Glutamatergic neuron (in vitro differentiated cells): ENCODE data around the gene SDHAF2. TPM values are rescaled to one million over a fixed set of nuclear protein-coding genes. Genes with fewer than 3 reads are reported as not detected.
A peak's percentile ranks its signal among the peaks of the same experiment; 100 is the strongest.

ENCODE experiments used
- DNase-seq: peaks from one replicate; pipeline ENCODE4 v3.0.0; 2022
- H3K27ac Mint-ChIP-seq: one replicate; pipeline ENCODE4 v1.8.0; 2020; ENCODE audit warnings: mild to moderate bottlenecking, mixed read lengths, inconsistent platforms; ENCODE audit not compliant: unreplicated experiment
- H3K27me3 Mint-ChIP-seq: one replicate; pipeline ENCODE4 v1.8.0; 2020; ENCODE audit warnings: mild to moderate bottlenecking, moderate library complexity, mixed read lengths, inconsistent platforms; ENCODE audit not compliant: unreplicated experiment
- H3K36me3 Mint-ChIP-seq: one replicate; pipeline ENCODE4 v1.8.0; 2020; ENCODE audit warnings: mild to moderate bottlenecking, mixed read lengths, inconsistent platforms; ENCODE audit not compliant: unreplicated experiment
- H3K4me1 Mint-ChIP-seq: one replicate; pipeline ENCODE4 v1.8.0; 2020; ENCODE audit warnings: mild to moderate bottlenecking, low read depth, mixed read lengths, inconsistent platforms; ENCODE audit not compliant: unreplicated experiment
- H3K4me3 Mint-ChIP-seq: one replicate; pipeline ENCODE4 v1.8.0; 2020; ENCODE audit warnings: mild to moderate bottlenecking, mixed read lengths, inconsistent platforms; ENCODE audit not compliant: unreplicated experiment
- H3K9me3 Mint-ChIP-seq: one replicate; pipeline ENCODE4 v1.8.0; 2020; ENCODE audit warnings: mild to moderate bottlenecking, moderate library complexity, mixed read lengths, inconsistent platforms; ENCODE audit not compliant: unreplicated experiment
- total RNA-seq: library from RNA; stranded (reverse); fragmentation: NEBNext Ultra II Directional; extraction: Animal tissue kit (Norgen Biotek cat#: 25700); gene quantifications from one replicate; pipeline ENCODE4 v1.2.1, GENCODE V29; 2021; ENCODE audit not compliant: unreplicated experiment
- TF ChIP-seq, protein P1 (sequence below): fragments of 200-600 bp; sonication (generic); IDR thresholded peaks from one replicate; pipeline ENCODE4 v1.5.0; 2021; ENCODE audit not compliant: partially characterized antibody, unreplicated experiment

Gene SDHAF2
- total RNA-seq, 1 donor from 2014 or later, result 43.2 TPM

DNA sequence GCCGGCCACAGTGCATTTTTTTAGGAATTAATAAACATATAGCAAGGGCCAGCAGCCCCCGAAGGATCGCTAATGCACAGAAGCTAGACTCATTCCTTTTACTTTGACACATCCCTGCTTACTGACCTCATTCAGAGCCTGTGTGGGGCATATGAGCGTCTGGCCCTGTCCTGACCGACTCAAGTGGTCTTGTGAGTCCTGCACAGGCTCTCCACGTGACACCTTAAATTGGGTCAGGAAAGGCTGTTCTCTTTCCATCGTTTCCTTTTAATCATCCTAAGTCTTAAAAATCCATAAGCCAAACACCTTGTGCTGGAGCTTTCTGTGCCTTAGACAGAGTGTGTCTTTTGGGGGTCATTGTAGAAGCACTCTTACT, 18.6 kb downstream of the SDHAF2 start:
- Mint-ChIP-seq H3K4me3 (no peak overlapping the region), H3K27me3 (no peaks in the 10 kb centered on the region), H3K27ac (no peak overlapping the region), H3K9me3 (no peaks in the 10 kb centered on the region), H3K36me3 (peaks cover 7% of the 10 kb centered on the region), H3K4me1 (peaks cover 23% of the 10 kb centered on the region)
- TF ChIP-seq, protein P1, sequence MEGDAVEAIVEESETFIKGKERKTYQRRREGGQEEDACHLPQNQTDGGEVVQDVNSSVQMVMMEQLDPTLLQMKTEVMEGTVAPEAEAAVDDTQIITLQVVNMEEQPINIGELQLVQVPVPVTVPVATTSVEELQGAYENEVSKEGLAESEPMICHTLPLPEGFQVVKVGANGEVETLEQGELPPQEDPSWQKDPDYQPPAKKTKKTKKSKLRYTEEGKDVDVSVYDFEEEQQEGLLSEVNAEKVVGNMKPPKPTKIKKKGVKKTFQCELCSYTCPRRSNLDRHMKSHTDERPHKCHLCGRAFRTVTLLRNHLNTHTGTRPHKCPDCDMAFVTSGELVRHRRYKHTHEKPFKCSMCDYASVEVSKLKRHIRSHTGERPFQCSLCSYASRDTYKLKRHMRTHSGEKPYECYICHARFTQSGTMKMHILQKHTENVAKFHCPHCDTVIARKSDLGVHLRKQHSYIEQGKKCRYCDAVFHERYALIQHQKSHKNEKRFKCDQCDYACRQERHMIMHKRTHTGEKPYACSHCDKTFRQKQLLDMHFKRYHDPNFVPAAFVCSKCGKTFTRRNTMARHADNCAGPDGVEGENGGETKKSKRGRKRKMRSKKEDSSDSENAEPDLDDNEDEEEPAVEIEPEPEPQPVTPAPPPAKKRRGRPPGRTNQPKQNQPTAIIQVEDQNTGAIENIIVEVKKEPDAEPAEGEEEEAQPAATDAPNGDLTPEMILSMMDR, result no peak
- DNase-seq, result no peak

- Mint-ChIP-seq H3K4me3 (no peak overlapping the region), H3K27ac (no peak overlapping the region), H3K27me3 (peaks cover 2% of the 10 kb centered on the region), H3K4me1 (peaks cover 9% of the 10 kb centered on the region), H3K9me3 (peaks cover 3% of the 10 kb centered on the region), H3K36me3 (no peaks in the 10 kb centered on the region)
- no peak for DNase-seq
- TF ChIP-seq, protein P1, result no peak
These were observed 22.9 kb downstream of the SDHAF2 start for GRCh38 chr11:61452825-61453224.

GRCh38 chr11:61453695-61454094, 23.8 kb downstream of the SDHAF2 start:
- Mint-ChIP-seq H3K4me1 (peaks cover 2% of the 10 kb centered on the region), H3K4me3 (no peak overlapping the region), H3K9me3 (peaks cover 3% of the 10 kb centered on the region), H3K27ac (no peak overlapping the region), H3K36me3 (no peaks in the 10 kb centered on the region), H3K27me3 (peaks cover 2% of the 10 kb centered on the region)
- no peak for DNase-seq
- TF ChIP-seq, protein P1, result no peak

- H3K36me3 Mint-ChIP-seq, result no peaks in the 10 kb centered on the region
- no peaks in the 10 kb centered on the region for H3K4me1 Mint-ChIP-seq
- H3K9me3 Mint-ChIP-seq, result peaks cover 3% of the 10 kb centered on the region
- DNase-seq, result no peak
- H3K27ac Mint-ChIP-seq, result no peak overlapping the region
- no peak overlapping the region for H3K4me3 Mint-ChIP-seq
- peaks cover 2% of the 10 kb centered on the region for H3K27me3 Mint-ChIP-seq
- TF ChIP-seq, protein P1, result no peak
These were observed 24.6 kb downstream of the SDHAF2 start for GRCh38 chr11:61454520-61454919.

- TF ChIP-seq, protein P1, result peak; percentile 19
- DNase-seq, result no peak
- H3K9me3 Mint-ChIP-seq, result peaks cover 4% of the 10 kb centered on the region
- H3K4me3 Mint-ChIP-seq, result no peak overlapping the region
- no peak overlapping the region for H3K27ac Mint-ChIP-seq
- H3K27me3 Mint-ChIP-seq, result no peaks in the 10 kb centered on the region
- H3K36me3 Mint-ChIP-seq, result no peaks in the 10 kb centered on the region
- H3K4me1 Mint-ChIP-seq, result no peaks in the 10 kb centered on the region
These were observed 30.6 kb downstream of the SDHAF2 start for GRCh38 chr11:61460474-61460881.
